Tibial nerve (tissue), 4 donors: Measurements from ENCODE around the gene SPDYC.

Experiments used
- EP300 ChIP-seq, 2 donors: sonication (generic); formaldehyde crosslinking; IDR thresholded peaks; one replicate each; pipeline ENCODE4 v1.6.1; 2017; ENCODE audit warnings: antibody characterized with exemption in 2 of 2, mild to moderate bottlenecking in 1 of 2
- POLR2A ChIP-seq, 2 donors: fragments of 450-650 bp; IDR thresholded peaks; one replicate each; pipeline ENCODE4 v1.6.1; 2017; ENCODE audit warnings: antibody characterized with exemption in 2 of 2, mild to moderate bottlenecking in 2 of 2, moderate library complexity in 2 of 2
- TF ChIP-seq, protein P1 (sequence below), 5 experiments: fragments of 200-600 bp in 3 of 5; fragments of 450-650 bp in 2 of 5; sonication (generic) in 3 of 5; IDR thresholded peaks; one replicate each; pipeline ENCODE4 v1.5.1; 2016 to 2019; ENCODE audit warnings: antibody characterized with exemption in 5 of 5, mild to moderate bottlenecking in 3 of 5, moderate library complexity in 2 of 5

DNA sequence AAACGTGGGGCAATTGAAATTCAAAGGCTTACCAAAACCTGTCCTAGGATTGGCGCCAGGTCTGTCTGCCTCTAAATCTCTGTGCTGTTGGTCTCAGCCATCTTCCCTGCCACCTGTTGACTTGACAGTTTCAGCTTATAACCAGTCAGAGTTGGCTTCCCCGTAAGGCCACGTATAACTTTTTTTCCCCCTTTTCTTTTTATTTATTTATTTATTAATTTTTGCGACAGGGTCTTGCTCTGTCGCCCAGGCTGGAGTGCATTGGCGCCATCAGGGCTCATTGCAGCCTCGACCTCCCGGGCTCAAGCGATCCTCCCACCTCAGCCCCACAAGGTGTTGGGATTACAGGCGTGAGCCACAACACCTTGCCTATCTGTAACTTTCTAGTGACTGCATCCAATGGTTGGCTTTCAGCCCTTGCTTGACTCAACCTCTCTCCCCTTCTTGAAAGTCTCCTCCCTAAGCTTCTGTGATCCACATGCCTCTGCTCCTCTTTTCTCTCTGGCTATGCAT, 34.3 kb upstream of the SPDYC start:
- TF ChIP-seq, protein P1, sequence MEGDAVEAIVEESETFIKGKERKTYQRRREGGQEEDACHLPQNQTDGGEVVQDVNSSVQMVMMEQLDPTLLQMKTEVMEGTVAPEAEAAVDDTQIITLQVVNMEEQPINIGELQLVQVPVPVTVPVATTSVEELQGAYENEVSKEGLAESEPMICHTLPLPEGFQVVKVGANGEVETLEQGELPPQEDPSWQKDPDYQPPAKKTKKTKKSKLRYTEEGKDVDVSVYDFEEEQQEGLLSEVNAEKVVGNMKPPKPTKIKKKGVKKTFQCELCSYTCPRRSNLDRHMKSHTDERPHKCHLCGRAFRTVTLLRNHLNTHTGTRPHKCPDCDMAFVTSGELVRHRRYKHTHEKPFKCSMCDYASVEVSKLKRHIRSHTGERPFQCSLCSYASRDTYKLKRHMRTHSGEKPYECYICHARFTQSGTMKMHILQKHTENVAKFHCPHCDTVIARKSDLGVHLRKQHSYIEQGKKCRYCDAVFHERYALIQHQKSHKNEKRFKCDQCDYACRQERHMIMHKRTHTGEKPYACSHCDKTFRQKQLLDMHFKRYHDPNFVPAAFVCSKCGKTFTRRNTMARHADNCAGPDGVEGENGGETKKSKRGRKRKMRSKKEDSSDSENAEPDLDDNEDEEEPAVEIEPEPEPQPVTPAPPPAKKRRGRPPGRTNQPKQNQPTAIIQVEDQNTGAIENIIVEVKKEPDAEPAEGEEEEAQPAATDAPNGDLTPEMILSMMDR (IDR thresholded peaks at IDR 0.05), result no peak
- no peak for TF ChIP-seq POLR2A (IDR thresholded peaks at IDR 0.05)
- TF ChIP-seq EP300 (IDR thresholded peaks at IDR 0.05), result no peak
